OCI-LY1 (cell line): ENCODE results near the gene IDNK.

Experiments used
- H2AFZ ChIP-seq: fragments of 200-600 bp; sonication (generic), shearing (Covaris generic); 2 replicates; pipeline ENCODE4 v1.6.0; 2014; ENCODE audit warnings: antibody characterized with exemption, mild to moderate bottlenecking, low read length
- H3F3A ChIP-seq: fragments of 200-600 bp; sonication (generic), shearing (Covaris generic); 2 replicates; pipeline ENCODE4 v1.6.0; 2014; ENCODE audit warnings: mild to moderate bottlenecking, antibody characterized with exemption, low read length, moderate library complexity; ENCODE audit not compliant: insufficient read depth
- H3K27ac ChIP-seq: fragments of 200-600 bp; sonication (generic); 2 replicates; pipeline ENCODE4 v1.5.1; 2014; ENCODE audit warnings: low read length, mixed run types, mild to moderate bottlenecking, low read depth; ENCODE audit not compliant: poor library complexity, severe bottlenecking
- H3K27me3 ChIP-seq: fragments of 200-600 bp; sonication (generic); 2 replicates; pipeline ENCODE4 v1.6.0; 2014; ENCODE audit warnings: antibody characterized with exemption, mild to moderate bottlenecking, low read length, moderate library complexity; ENCODE audit not compliant: insufficient read depth
- H3K36me3 ChIP-seq: fragments of 200-600 bp; sonication (generic); 2 replicates; pipeline ENCODE4 v1.6.1; 2014; ENCODE audit warnings: mild to moderate bottlenecking, antibody characterized with exemption, low read length, moderate library complexity, mixed read lengths; ENCODE audit not compliant: insufficient read depth
- H3K4me1 ChIP-seq: fragments of 200-600 bp; sonication (generic); 2 replicates; pipeline ENCODE4 v1.5.1; 2014; ENCODE audit warnings: mild to moderate bottlenecking, low read length, moderate library complexity; ENCODE audit not compliant: insufficient read depth, severe bottlenecking
- H3K4me2 ChIP-seq: fragments of 200-600 bp; sonication (generic), shearing (Covaris generic); 2 replicates; pipeline ENCODE4 v1.6.1; 2014; ENCODE audit warnings: low read length
- H3K4me3 ChIP-seq: fragments of 200-600 bp; sonication (generic); 2 replicates; pipeline ENCODE4 v1.5.1; 2014; ENCODE audit warnings: low read length, low read depth, mild to moderate bottlenecking, mixed read lengths; ENCODE audit not compliant: poor library complexity, severe bottlenecking
- H3K79me2 ChIP-seq: fragments of 200-600 bp; shearing (Covaris generic); 2 replicates; pipeline ENCODE4 v1.6.1; 2016; ENCODE audit warnings: mixed run types, low read length, mixed read lengths; ENCODE audit not compliant: insufficient read depth
- H3K9ac ChIP-seq: fragments of 200-600 bp; sonication (generic), shearing (Covaris generic); 2 replicates; pipeline ENCODE4 v1.6.1; 2014; ENCODE audit warnings: mild to moderate bottlenecking, low read length, mixed read lengths
- H3K9me2 ChIP-seq: fragments of 200-600 bp; sonication (generic), shearing (Covaris generic); 2 replicates; pipeline ENCODE4 v1.6.1; 2014; ENCODE audit warnings: low read depth, mild to moderate bottlenecking, low read length, mixed read lengths
- H3K9me3 ChIP-seq: fragments of 200-600 bp; shearing (Covaris generic); 2 replicates; pipeline ENCODE4 v1.6.1; 2014; ENCODE audit warnings: low read length, mixed read lengths
- H4K20me1 ChIP-seq: fragments of 200-600 bp; sonication (generic), shearing (Covaris generic); 2 replicates; pipeline ENCODE4 v1.6.0; 2016; ENCODE audit warnings: mild to moderate bottlenecking, low read length; ENCODE audit not compliant: insufficient read depth
- CTCF ChIP-seq: fragments of 200-600 bp; sonication (generic), shearing (Covaris generic); IDR thresholded peaks from 2 replicates; pipeline ENCODE4 v1.5.1; 2017; ENCODE audit warnings: mild to moderate bottlenecking, antibody characterized with exemption, low read length, moderate library complexity, mixed read lengths
- EZH2 ChIP-seq: fragments of 200-600 bp; sonication (generic), shearing (Covaris generic); IDR thresholded peaks from 2 replicates; pipeline ENCODE4 v1.8.0; 2017; ENCODE audit warnings: borderline replicate concordance, mixed run types, mild to moderate bottlenecking, antibody characterized with exemption, low read length, moderate library complexity, mixed read lengths

Gene IDNK

GRCh38 chr9:83656032-83656680 lies 33.2 kb downstream of the IDNK start:
- Histone ChIP-seq H3K9me2 (no peaks in the 10 kb centered on the region), H3K9me3 (peaks cover 5% of the 10 kb centered on the region; the same call in 1 of the 2 replicates), H3K4me1 (no peaks in the 10 kb centered on the region), H3K27me3 (no peaks in the 10 kb centered on the region), H4K20me1 (no peaks in the 10 kb centered on the region), H3K36me3 (peaks cover 99% of the 10 kb centered on the region), H2AFZ (no peak overlapping the region), H3F3A (no peaks in the 10 kb centered on the region; the same call in 1 of the 2 replicates), H3K9ac (no peak overlapping the region), H3K79me2 (no peaks in the 10 kb centered on the region), H3K27ac (no peak overlapping the region), H3K4me2 (no peak overlapping the region), H3K4me3 (no peak overlapping the region)
- TF ChIP-seq EZH2: no peak
- TF ChIP-seq CTCF: no peak

- no peak overlapping the region for H3K9ac ChIP-seq
- no peaks in the 10 kb centered on the region; the same call in 1 of the 2 replicates for H3F3A ChIP-seq
- H3K79me2 ChIP-seq: no peaks in the 10 kb centered on the region
- H2AFZ ChIP-seq: no peak overlapping the region
- no peaks in the 10 kb centered on the region for H3K27me3 ChIP-seq
- H3K9me3 ChIP-seq: no peaks in the 10 kb centered on the region
- no peak overlapping the region for H3K27ac ChIP-seq
- no peak overlapping the region for H3K4me3 ChIP-seq
- no peak for TF ChIP-seq CTCF
- no peak for TF ChIP-seq EZH2
- H3K9me2 ChIP-seq: no peaks in the 10 kb centered on the region
- peaks cover 99% of the 10 kb centered on the region for H3K36me3 ChIP-seq
- H4K20me1 ChIP-seq: no peaks in the 10 kb centered on the region
- no peak overlapping the region for H3K4me2 ChIP-seq
- H3K4me1 ChIP-seq: no peaks in the 10 kb centered on the region
These were observed 34.0 kb downstream of the IDNK start for GRCh38 chr9:83656952-83657351.

- no peaks in the 10 kb centered on the region for H3K9me3 ChIP-seq
- no peak overlapping the region for H2AFZ ChIP-seq
- TF ChIP-seq EZH2 (no peak), CTCF (no peak)
- H3K27ac ChIP-seq: no peak overlapping the region
- H3K4me2 ChIP-seq: no peak overlapping the region
- H3K4me3 ChIP-seq: no peak overlapping the region
- H3K27me3 ChIP-seq: no peaks in the 10 kb centered on the region
- no peaks in the 10 kb centered on the region for H3F3A ChIP-seq
- peaks cover 4% of the 10 kb centered on the region; the same call in 1 of the 2 replicates for H3K79me2 ChIP-seq
- H4K20me1 ChIP-seq: no peaks in the 10 kb centered on the region
- H3K9ac ChIP-seq: no peak overlapping the region
- peaks cover 97% of the 10 kb centered on the region for H3K36me3 ChIP-seq
- H3K4me1 ChIP-seq: no peaks in the 10 kb centered on the region
- H3K9me2 ChIP-seq: no peaks in the 10 kb centered on the region
These were observed 40.0 kb downstream of the IDNK start for GRCh38 chr9:83662933-83663332.
